SJCRH30 (cell line): Measurements from ENCODE around the gene TSEN54. TPM values are rescaled to one million over a fixed set of nuclear protein-coding genes. Genes with fewer than 3 reads are reported as not detected.

Experiments used
- DNase-seq, 2 experiments: peaks; one replicate each; pipeline ENCODE4 v3.0.0-alpha.2; 2015 to 2020
- H3K27ac ChIP-seq: fragments of 250-450 bp; sonication (Bioruptor Pico); 2 replicates; pipeline ENCODE4 v1.5.1; 2020; ENCODE audit warnings: mild to moderate bottlenecking, moderate library complexity
- H3K27me3 ChIP-seq: fragments of 250-450 bp; sonication (Bioruptor Pico); 2 replicates; pipeline ENCODE4 v1.5.1; 2020; ENCODE audit warnings: mild to moderate bottlenecking, moderate library complexity
- H3K36me3 ChIP-seq: fragments of 250-450 bp; sonication (Bioruptor Pico); 2 replicates; pipeline ENCODE4 v1.5.1; 2020; ENCODE audit warnings: mild to moderate bottlenecking, moderate library complexity
- H3K4me1 ChIP-seq: fragments of 250-450 bp; sonication (Bioruptor Pico); 2 replicates; pipeline ENCODE4 v1.5.1; 2020; ENCODE audit warnings: mild to moderate bottlenecking, moderate library complexity
- H3K4me3 ChIP-seq: fragments of 250-450 bp; sonication (Bioruptor Pico); 2 replicates; pipeline ENCODE4 v1.5.1; 2020; ENCODE audit warnings: mild to moderate bottlenecking, moderate library complexity
- H3K9me3 ChIP-seq: fragments of 250-450 bp; sonication (Bioruptor Pico); replicated peaks from 2 replicates; pipeline ENCODE4 v1.5.1; 2020; ENCODE audit warnings: mild to moderate bottlenecking, moderate library complexity
- total RNA-seq: library from RNA; depleted of rRNA; stranded (reverse); fragments of >200 nt; shearing (Covaris generic); gene quantifications from 2 replicates; pipeline ENCODE4 v1.2.3, GENCODE V29; 2014

Gene TSEN54
- total RNA-seq, 1 experiment from 2014 or later, result 44.8 TPM

DNA sequence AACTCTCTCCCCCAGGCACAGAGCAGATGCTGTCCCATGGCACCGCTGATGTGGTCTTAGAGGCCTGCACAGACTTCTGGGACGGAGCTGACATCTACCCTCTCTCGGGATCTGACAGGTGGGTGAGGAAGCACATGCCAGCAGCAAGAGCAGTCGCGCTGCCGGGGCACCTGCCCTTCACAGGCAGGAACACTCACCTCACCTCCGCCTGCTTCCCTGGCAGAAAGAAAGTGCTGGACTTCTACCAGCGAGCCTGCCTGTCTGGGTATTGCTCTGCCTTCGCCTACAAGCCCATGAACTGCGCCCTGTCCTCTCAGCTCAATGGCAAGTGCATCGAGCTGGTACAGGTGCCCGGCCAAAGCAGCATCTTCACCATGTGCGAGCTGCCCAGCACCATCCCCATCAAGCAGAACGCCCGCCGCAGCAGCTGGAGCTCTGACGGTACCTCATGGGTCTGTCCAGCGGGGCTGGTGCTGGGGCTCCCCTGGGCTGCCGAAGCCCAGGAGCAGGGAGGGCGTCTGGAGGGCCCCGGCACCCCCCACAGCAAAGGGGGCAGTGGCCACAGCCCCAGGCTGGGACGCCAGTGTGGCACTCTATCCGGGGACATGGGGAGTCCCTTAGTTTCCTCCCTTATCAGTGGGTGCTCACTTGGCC, 22.7 kb upstream of the TSEN54 start:
- Histone ChIP-seq H3K27ac (no peak overlapping the region), H3K4me1 (no peaks in the 10 kb centered on the region), H3K9me3 (no peaks in the 10 kb centered on the region), H3K4me3 (no peak overlapping the region), H3K27me3 (no peaks in the 10 kb centered on the region), H3K36me3 (peaks cover 16% of the 10 kb centered on the region)
- no peak for DNase-seq

DNA sequence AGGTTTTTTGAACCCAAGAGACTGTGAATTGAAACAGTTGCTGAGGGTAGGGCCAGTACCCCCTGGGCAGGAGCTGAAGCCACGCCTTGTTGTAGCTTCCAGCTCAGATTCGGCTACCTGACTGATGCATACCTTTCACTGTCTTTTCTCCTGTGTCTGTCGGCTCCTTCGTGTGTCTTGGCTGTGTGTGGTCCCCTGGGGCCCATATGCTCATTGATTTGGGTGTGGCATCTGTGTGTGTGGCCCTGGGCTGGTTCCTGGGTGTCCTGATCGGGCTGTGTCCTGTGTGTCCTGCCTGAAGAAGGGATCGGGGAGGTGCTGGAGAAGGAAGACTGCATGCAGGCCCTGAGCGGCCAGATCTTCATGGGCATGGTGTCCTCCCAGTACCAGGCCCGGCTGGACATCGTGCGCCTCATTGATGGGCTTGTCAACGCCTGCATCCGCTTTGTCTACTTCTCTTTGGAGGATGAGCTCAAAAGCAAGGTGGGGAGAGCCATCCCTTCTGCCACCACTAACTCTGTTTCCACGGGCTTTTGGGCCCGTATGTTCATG, 21.9 kb upstream of the TSEN54 start:
- peaks cover 16% of the 10 kb centered on the region for H3K36me3 ChIP-seq
- H3K9me3 ChIP-seq, result no peaks in the 10 kb centered on the region
- DNase-seq, result no peak
- H3K27ac ChIP-seq, result no peak overlapping the region
- H3K4me3 ChIP-seq, result no peak overlapping the region
- H3K4me1 ChIP-seq, result no peaks in the 10 kb centered on the region
- no peaks in the 10 kb centered on the region for H3K27me3 ChIP-seq

GRCh38 chr17:75496005-75496404, 20.3 kb upstream of the TSEN54 start:
- Histone ChIP-seq H3K4me3 (no peak overlapping the region), H3K27ac (no peak overlapping the region), H3K4me1 (no peaks in the 10 kb centered on the region), H3K36me3 (peaks cover 24% of the 10 kb centered on the region), H3K27me3 (no peaks in the 10 kb centered on the region), H3K9me3 (no peaks in the 10 kb centered on the region)
- DNase-seq, result no peak

DNA sequence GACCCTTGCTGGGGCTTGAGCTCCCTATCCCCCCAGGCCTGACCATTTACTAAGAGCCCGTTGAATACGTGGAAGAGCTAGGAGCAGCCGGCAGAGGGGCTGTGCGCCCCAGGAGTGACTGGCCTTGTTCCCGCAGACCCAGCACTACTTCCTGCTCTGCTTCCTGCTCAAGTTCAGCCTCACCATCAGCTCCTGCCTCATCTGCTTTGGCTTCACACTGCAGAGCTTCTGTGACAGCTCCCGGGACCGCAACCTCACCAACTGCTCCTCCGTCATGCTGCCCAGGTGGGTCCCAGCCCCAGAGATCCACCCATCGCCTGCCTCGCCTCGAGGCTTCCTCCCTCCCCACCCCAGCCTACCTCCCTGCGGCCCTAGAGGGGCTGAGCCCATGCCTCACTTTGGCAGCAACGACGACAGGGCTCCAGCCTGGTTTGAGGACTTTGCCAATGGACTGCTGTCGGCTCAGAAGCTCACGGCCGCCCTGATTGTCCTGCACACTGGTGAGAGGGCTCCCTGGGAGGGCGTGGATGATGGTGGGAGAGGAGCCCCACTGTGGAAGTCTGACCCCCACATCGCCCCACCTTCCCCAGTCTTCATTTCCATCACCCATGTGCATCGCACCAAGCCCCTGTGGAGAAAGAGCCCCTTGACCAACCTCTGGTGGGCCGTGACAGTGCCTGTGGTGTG, 18.1 kb upstream of the TSEN54 start:
- Histone ChIP-seq H3K27ac (no peak overlapping the region), H3K36me3 (peaks cover 27% of the 10 kb centered on the region)

GRCh38 chr17:75498726-75499213, 17.6 kb upstream of the TSEN54 start:
- Histone ChIP-seq H3K27me3 (no peaks in the 10 kb centered on the region), H3K4me1 (no peaks in the 10 kb centered on the region), H3K9me3 (no peaks in the 10 kb centered on the region), H3K36me3 (peaks cover 28% of the 10 kb centered on the region), H3K27ac (no peak overlapping the region), H3K4me3 (no peak overlapping the region)
- no peak for DNase-seq

More for the DNA sequence above, 18.1 kb upstream of the TSEN54 start:
- Histone ChIP-seq H3K27me3 (no peaks in the 10 kb centered on the region), H3K4me1 (no peaks in the 10 kb centered on the region), H3K9me3 (no peaks in the 10 kb centered on the region), H3K4me3 (no peak overlapping the region)
- no peak for DNase-seq

DNA sequence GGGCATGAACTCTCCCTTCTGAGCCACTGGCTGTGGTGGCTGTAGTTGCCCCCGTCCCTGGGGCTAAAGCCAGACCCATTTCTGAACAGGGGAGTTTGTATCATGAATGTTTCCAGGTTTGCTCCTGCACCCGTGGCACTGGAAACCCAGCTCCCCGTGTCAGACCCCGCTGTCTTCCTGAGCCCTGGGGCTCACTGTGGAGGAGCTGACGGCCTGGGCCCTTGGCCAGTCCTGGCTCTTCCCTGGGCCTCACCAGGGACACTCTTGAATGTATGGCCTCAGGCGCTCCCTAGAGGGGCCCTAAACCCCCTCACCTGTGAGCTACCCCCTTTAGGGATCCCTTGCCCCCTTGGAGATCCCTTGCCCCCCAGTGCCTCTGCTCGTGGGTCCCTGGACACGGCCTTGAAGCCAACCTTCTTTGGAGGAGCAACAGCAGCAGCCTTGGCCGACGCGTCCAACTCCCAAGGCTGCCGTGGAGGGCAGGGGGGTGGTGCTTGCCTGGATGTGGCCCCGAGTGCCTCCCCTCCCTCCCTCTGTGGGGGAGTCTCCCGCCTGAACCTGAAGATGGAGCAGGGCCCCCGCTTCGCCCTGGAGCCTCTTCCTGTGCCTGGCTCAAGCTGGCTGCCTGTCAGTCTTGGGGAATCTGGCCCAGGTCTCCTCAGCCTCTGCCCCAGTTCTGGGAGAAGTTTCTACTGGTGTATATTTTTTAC, 16.9 kb upstream of the TSEN54 start:
- H3K4me3 ChIP-seq, result no peak overlapping the region
- H3K9me3 ChIP-seq, result no peaks in the 10 kb centered on the region
- no peaks in the 10 kb centered on the region for H3K4me1 ChIP-seq
- DNase-seq, result no peak
- H3K27ac ChIP-seq, result no peak overlapping the region
- H3K27me3 ChIP-seq, result no peaks in the 10 kb centered on the region
- H3K36me3 ChIP-seq, result peaks cover 28% of the 10 kb centered on the region

GRCh38 chr17:75500419-75501216, 15.7 kb upstream of the TSEN54 start:
- no peak overlapping the region for H3K4me3 ChIP-seq
- H3K27me3 ChIP-seq, result no peaks in the 10 kb centered on the region
- peaks cover 33% of the 10 kb centered on the region for H3K36me3 ChIP-seq
- DNase-seq, result no peak
- no peak overlapping the region for H3K27ac ChIP-seq
- H3K4me1 ChIP-seq, result no peaks in the 10 kb centered on the region
- H3K9me3 ChIP-seq, result no peaks in the 10 kb centered on the region

GRCh38 chr17:75501378-75502071, 14.8 kb upstream of the TSEN54 start:
- no peak overlapping the region for H3K4me3 ChIP-seq
- peaks cover 30% of the 10 kb centered on the region for H3K36me3 ChIP-seq
- no peak for DNase-seq
- H3K4me1 ChIP-seq, result no peaks in the 10 kb centered on the region
- H3K9me3 ChIP-seq, result no peaks in the 10 kb centered on the region
- H3K27ac ChIP-seq, result no peak overlapping the region
- no peaks in the 10 kb centered on the region for H3K27me3 ChIP-seq

DNA sequence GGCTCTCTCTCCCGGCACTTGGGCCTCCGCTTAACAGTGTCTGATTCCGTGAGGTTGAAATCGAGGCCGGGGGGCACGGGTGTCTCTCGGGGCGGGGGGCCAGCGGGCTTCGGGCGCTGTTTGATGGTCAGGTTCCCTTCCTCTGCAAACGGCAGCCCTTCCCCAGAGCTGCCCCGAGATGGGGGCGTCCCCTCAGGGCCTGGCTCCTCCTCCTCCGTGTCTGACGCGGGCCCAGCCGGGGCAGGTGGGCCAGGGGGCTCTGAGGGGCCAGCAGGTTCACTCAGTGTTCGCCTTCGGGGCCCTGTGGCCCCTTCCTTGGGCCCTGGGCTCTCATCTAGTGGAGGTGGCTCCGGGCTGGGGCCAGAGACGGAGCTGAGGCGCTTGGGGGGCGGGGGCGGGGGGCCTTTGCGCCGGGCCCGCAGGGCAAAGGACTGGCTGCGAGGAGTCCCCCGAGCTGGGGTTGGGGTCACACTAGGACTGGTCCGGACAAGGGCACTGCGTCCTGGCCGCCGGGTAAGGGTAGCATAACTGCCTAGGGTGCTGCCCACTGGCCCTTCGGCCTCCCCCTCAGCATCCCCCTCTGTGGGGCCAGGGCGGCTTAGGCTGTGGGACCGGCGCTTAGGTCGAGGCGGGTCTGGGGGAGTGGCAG, 14.1 kb upstream of the TSEN54 start:
- Histone ChIP-seq H3K27me3 (no peaks in the 10 kb centered on the region), H3K27ac (no peak overlapping the region), H3K9me3 (no peaks in the 10 kb centered on the region), H3K4me1 (no peaks in the 10 kb centered on the region), H3K36me3 (peaks cover 33% of the 10 kb centered on the region), H3K4me3 (no peak overlapping the region)
- no peak for DNase-seq

DNA sequence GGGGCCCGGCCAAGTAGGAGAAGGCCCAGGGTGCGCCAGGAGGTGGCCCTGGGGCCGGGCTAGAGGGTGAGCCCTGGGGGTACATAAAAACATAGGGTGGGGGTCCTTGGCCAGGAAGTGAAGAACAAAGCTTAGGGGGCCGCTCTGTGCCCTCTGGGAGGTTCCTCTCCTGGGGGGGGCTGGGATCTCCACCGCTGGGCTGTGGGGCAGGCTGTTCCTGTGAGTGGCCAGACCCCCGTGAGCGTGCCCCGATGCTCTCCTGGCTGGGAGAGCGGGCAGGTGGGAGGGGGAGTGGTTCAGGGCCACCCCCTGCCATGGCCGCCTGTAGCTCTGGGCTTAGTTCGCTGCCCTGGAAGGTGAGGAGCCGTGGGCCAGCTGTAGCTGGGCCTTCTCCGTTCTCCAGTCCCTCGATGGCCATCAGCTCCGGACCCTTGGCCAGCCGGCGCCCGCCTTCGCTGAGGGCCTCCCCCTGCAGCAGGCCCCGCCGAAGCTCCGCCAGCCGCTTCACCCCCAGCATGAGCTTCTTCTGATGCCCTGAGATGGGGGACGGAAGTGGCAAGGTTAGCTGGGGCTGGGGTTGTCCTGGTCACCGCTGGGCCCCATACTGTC, 13.5 kb upstream of the TSEN54 start:
- no peak overlapping the region for H3K4me3 ChIP-seq
- no peak for DNase-seq
- no peaks in the 10 kb centered on the region for H3K27me3 ChIP-seq
- peaks cover 37% of the 10 kb centered on the region for H3K36me3 ChIP-seq
- H3K27ac ChIP-seq, result no peak overlapping the region
- H3K4me1 ChIP-seq, result no peaks in the 10 kb centered on the region
- no peaks in the 10 kb centered on the region for H3K9me3 ChIP-seq

GRCh38 chr17:75503337-75503950, 12.9 kb upstream of the TSEN54 start:
- no peaks in the 10 kb centered on the region for H3K9me3 ChIP-seq
- no peak overlapping the region for H3K4me3 ChIP-seq
- no peaks in the 10 kb centered on the region for H3K27me3 ChIP-seq
- no peaks in the 10 kb centered on the region for H3K4me1 ChIP-seq
- H3K27ac ChIP-seq, result no peak overlapping the region
- peaks cover 32% of the 10 kb centered on the region for H3K36me3 ChIP-seq
- DNase-seq, result no peak

GRCh38 chr17:75503976-75504346, 12.4 kb upstream of the TSEN54 start:
- Histone ChIP-seq H3K4me1 (no peaks in the 10 kb centered on the region), H3K27me3 (no peaks in the 10 kb centered on the region), H3K27ac (no peak overlapping the region), H3K36me3 (peaks cover 32% of the 10 kb centered on the region), H3K9me3 (no peaks in the 10 kb centered on the region), H3K4me3 (no peak overlapping the region)
- no peak for DNase-seq
